Stomach (tissue), 4 donors: ENCODE results near the gene PALLD.

Experiments used
- CTCF ChIP-seq, 7 experiments: fragments of 450-650 bp in 4 of 7; fragments of 200-600 bp in 3 of 7; sonication (generic) in 3 of 7; IDR thresholded peaks; one replicate each; pipeline ENCODE4 v1.5.1; 2016 to 2019; ENCODE audit warnings: antibody characterized with exemption in 7 of 7, control low read depth in 2 of 7, mild to moderate bottlenecking in 1 of 7
- POLR2A ChIP-seq, 4 donors: fragments of 450-650 bp; IDR thresholded peaks; one replicate each; pipeline ENCODE4 v1.6.1; 2016; ENCODE audit warnings: antibody characterized with exemption in 4 of 4, control low read depth in 2 of 4, mild to moderate bottlenecking in 1 of 4, moderate library complexity in 1 of 4

- TF ChIP-seq CTCF (IDR thresholded peaks at IDR 0.05) (no peak), POLR2A (IDR thresholded peaks at IDR 0.05) (no peak)
These were observed 259.0 kb downstream of the PALLD start for GRCh38 chr4:168755598-168756477.
